HG03060 (cell line): ENCODE results near the gene SPTBN4.
"Not testable (repeated sequence)": the region's sequence is repeated elsewhere in the genome, so short reads cannot be mapped to it uniquely, and the experiment has no call there.

Source experiments
- ATAC-seq: cut with Tn5 transposase; IDR thresholded peaks from one replicate; pipeline ENCODE4 v1.9.1; 2021; ENCODE audit warnings: low read depth, moderate number of reproducible peaks; ENCODE audit not compliant: unreplicated experiment

Gene SPTBN4

DNA sequence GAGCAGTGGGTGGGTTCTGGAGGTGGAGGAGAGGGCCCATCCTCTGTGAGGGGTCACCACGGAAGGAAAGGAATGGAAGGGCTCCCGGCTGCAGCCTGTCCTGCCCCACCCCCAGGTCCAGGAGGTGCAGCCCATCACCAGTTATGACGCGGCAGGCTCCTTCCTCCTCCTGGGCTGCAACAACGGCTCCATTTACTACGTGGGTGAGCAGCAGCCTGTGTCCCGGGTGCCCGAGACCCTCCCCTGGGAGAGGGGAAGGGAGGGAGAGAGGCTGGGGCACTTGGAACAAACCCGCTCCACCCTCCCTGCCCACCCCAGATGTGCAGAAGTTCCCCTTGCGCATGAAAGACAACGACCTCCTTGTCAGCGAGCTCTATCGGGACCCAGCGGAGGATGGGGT is 116.5 kb downstream of the SPTBN4 start:
- no peak for ATAC-seq

DNA sequence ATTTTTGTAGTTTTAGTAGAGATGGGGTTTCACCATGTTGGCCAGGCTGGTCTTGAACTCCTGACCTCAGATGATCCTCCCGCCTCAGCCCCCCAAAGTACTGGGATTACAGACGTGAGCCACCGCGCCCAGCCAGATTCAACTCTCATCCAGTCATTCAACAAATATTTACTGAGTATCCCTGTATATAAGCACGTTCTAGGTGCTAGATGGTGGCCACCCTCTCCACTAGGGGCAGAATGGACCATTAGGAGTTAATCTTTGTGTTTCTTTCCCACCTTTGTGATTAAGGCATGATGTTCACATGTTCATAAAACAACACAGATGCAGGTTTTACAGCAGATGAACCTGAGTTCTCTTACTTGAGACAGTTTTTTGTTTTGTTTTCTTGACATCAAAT is 117.2 kb downstream of the SPTBN4 start:
- ATAC-seq: no peak

DNA sequence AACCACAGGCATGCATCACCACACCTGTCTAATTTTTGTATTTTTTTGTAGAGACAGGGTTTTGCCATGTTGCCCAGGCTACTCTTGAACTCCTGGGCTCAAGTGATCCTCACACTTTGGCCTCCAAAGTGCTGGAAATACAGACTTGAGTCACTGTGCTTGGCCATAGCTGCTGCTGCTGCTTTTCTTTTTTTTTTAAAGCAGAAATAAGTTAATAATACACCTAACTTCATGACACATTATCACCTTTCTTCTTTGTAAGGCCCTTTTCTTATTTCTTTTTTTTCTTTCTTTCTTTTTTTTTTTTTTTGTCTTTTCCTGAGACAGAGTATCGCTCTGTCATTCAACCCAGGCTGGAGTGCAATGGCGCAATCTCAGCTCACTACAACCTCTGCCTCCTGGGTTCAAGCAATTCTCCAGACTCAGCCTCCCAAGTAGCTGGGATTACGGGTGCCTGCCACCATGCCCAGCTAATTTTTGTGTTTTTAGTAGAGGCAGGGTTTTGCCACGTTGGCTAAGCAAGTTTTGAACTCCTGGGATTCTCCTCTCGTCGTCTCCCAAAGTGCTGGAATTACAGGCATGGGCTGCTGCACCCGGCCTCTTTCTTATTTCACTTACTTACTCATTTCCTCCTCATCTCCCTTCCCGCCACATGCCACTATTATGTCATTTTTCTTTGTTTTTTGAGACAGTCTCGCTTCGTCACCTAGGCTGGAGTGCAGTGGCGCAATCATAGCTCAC is 118.6 kb downstream of the SPTBN4 start:
- no peak for ATAC-seq

DNA sequence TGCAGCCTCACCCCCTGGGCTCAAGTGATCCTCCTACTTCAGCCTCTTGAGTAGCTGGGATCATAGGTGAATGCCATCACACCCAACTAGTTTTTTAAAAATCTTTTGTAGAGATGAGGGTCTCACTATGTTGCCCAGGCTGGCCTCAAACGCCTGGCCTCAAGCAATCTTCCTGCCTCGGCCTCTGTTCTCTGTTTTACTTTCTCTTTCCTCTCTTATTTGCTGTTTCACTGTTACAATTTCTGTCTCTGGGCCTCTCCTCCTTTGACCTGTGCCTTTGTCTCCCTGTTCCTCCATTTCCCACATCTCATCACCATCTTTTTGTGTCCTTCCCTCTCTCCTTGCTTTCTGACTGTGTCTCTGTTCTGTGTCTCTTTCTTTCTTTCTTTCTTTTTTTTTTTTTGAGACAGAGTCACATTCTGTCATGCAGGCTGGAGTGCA is 119.2 kb downstream of the SPTBN4 start:
- ATAC-seq: no peak

DNA sequence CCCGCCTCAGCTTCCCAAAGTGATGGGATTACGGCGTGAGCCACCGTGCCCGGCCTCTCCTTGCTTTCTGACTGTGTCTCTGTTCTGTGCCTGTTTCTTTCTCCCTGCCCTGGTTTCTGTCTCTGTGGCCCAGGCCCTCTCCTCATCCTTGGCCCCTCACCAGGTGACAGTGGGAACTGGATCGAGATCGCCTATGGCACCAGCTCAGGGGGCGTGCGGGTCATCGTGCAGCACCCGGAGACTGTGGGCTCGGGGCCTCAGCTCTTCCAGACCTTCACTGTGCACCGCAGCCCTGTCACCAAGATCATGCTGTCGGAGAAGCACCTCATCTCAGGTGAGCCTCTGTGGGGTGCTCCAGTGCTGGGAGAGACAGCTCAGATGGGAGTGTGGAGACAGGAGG is 119.8 kb downstream of the SPTBN4 start:
- ATAC-seq: no peak

DNA sequence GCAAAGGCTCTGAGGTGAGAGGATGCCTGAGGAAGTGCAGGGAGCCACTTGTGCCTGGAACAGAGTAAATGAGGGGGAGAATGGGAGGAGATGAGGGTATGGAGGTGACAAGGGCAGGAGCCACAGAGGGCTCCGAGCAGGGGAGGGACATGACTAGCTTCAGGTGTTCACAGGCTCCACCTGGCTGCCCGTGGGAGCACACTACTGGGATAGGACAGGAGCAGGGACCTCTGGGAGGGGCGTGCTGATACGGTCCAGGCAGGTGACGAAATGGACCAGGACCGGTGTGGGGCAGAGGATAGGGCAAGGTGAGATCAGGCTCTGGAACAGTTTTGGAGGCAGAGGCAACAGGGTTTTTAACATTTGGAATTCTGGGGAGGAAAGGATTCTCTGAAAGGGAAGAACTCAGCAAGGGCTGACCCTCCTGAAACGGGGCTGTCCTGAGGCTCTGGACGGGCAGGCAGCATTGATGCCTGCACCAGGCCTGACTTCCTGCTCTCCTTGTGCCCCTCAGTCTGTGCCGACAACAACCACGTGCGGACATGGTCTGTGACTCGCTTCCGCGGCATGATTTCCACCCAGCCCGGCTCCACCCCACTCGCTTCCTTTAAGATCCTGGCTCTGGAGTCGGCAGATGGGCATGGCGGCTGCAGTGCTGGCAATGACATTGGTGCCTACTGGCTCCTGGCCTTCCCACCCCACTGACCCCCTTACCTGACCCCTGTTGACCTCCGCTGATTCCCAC is 121.5 kb downstream of the SPTBN4 start:
- ATAC-seq: no peak

DNA sequence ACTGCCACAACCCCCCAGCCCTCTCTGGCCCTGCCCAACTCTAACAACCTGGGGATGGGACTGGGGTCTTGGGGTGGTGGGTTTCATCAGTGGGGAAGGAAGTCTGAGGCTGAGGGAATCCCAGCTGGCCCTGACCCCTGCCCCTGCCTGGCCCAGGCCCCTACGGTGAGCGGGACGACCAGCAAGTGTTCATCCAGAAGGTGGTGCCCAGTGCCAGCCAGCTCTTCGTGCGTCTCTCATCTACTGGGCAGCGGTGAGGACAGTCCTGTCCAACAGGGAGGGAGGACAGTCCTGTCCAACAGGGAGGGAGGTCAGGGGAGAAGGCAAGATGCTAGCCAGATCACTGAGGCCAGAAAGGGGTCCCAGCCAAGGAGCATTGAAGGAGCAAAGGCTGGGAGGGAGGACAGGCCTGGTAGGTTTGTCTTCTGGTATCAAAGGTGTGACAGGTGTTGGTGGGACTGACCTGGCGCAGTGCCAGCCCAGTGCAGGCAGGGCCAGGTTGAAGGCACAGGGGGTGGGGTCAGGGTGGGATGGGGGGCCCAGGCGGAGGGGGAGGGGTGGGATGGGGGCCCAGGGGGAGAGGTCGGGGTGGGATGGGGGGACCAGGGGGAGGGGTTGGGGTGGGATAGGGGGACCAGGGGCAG is 122.2 kb downstream of the SPTBN4 start:
- no peak for ATAC-seq

DNA sequence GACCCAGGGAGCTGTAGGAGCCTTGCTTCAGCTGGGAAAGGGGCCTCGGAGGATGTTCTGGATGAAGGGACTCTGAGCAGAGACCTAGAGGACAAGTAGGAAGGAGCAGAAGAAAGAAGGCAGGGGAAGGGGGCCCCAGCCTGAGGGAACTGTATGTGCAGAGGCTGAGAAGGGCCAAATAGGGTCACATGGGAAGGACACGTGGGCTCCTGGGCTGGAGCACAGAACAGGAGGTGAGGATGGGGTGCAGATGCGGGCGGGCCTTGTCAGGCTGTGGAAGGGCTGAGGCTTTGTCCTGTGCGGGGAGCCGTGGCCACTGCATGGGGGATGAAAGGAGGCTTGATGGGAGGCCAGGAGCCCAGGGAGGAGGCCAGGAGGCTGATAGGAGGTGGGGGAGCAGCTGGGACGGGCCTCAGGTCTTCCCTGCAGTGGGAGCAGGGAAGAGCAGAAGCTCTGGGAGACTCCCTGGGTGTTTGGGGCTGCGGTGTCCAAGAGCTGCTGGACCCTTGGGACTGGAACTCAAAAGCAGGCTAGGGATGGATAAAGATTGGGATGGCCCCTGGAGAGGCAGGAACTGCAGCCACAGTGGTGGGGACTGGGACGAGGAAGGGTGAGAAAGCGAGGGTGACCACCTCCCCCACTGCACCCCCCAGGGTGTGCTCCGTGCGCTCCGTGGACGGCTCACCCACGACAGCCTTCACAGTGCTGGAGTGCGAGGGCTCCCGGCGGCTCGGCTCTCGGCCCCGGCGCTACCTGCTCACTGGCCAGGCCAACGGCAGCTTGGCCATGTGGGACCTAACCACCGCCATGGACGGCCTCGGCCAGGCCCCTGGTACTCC is 123.0 kb downstream of the SPTBN4 start:
- ATAC-seq: no peak

DNA sequence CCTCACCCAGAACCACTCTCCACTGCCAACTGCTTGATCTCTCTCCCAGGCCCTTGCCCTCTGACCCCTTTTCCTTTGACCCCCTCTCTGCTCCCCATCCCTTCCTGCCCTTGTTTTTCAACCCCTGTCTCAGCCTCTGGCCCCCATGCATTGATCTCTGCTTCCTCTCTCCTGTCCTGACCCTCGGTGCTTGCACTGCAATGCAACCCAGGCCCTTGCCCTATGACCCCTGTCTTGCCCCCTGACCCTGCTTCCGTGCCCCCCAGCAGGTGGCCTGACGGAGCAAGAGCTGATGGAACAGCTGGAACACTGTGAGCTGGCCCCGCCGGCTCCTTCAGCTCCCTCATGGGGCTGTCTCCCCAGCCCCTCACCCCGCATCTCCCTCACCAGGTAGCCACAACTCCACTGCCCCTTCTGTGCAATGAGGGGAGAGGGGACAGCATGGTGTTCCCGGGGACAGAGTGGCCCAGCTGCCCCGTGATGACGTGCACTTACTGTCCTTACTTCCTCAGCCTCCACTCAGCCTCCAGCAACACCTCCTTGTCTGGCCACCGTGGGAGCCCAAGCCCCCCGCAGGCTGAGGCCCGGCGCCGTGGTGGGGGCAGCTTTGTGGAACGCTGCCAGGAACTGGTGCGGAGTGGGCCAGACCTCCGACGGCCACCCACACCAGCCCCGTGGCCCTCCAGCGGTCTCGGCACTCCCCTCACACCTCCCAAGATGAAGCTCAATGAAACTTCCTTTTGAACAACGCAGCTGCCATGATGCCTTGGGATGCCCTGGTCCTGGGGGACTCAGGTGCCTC is 123.9 kb downstream of the SPTBN4 start:
- ATAC-seq: no peak

DNA sequence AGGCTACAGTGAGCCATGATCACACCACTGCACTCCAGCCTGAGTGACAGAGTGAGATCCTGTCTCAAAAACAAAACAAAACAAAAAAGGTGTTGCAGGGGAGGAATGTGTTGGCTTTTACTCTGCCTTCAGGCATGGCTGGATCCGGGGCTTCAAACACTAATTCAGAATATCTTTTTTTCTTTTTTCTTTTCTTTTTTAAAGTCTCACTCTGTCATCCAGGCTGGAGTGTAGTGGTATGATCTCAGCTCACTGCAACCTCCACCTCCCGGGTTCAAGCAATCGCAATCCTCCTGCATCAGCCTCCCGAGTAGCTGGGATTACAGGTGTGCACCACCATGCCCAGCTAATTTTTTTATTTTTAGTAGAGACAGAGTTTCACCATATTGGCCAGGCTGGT is 124.9 kb downstream of the SPTBN4 start:
- ATAC-seq: not testable (repeated sequence)

DNA sequence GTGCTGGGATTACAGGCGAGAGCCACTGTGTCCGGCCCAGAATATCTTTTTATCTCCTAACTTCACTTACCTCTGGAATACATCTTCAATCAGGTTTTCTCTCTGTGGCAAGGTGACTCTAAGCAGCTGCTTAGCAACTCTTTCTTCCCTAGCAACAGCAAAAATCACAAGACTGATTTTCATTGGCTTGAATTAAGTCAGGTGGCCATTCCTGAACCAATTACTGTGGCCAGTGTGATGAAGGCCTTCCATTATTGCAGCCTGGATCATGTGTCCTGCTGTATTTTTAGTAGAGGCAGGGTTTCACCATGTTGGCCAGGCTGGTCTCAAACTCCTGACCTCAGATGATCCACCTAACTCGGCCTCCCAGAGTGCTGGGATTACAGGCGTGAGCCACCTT is 125.4 kb downstream of the SPTBN4 start:
- no peak for ATAC-seq

DNA sequence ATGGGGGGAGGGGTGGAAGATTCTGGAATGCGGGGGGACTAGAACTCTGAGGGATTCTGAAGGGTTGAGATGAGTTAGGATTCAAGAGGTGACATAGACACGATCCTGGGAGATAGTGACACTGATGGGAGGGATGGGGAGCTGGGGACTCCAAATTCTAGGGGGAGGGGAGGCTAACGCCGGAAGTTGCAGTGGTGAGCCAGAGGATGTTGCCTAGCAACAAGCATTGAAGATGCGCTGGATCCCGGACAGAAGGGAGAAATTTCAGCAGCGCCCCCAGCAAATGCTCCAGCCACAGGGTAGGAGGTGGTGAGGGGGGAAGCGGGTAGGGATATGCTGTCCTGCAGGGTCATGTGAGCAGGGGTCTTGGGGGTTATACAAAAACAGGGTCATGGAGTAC is 127.5 kb downstream of the SPTBN4 start:
- ATAC-seq: no peak

DNA sequence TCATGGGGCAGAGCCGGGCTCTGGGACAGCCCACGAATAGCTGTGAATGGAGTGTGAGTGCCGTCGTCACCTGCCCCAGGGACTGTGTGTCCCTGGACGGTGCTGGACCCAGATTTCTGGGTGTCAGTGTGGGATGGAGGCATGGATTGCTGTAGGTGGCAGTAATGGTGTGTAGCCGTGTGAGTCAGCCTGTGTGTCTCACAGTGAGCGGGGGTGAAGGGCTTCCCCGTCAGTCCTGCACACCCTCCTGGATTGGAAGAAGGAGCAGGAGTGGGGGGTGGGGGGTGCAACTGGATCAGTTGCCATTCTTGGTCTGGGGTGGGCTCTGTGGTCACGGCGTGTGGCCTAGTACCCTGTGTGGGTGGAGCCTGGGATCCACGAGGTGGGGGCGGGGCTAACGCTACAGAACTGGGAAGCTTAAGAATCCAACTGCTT is 127.9 kb downstream of the SPTBN4 start:
- no peak for ATAC-seq

DNA sequence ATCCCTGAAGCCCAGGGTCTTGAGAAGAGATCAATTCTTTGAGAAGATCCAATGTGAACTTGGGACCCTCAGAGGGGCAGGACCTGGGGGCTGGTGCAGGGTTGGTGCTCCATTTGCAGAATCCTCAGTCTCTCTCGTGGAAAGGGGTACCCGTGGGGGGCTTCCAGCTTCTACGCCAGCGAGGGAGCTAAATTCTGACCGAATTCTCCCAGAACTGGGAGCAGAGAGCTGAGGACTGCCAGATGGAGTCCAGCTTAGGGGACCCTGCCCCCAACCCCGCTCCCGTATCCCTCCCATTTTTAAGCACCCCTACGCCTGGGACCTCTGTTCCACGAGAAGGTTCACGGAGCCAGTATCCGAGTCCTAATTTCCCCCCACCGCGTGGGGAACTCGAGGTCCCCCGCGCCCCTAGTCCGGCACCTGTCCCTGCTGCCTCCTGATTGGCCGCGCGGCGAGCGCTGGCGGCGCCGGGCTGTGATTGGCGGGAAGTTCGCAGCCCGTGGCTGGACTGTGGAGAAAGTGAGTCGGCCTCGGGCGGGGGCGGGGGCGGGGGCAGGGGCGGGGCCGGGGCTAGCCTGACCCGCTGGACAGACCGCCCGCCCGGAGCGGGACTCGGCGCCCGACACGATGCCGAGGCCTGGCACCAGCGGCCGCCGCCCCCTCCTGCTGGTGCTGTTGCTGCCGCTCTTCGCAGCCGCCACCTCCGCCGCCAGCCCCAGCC is 130.0 kb downstream of the SPTBN4 start:
- no peak for ATAC-seq

DNA sequence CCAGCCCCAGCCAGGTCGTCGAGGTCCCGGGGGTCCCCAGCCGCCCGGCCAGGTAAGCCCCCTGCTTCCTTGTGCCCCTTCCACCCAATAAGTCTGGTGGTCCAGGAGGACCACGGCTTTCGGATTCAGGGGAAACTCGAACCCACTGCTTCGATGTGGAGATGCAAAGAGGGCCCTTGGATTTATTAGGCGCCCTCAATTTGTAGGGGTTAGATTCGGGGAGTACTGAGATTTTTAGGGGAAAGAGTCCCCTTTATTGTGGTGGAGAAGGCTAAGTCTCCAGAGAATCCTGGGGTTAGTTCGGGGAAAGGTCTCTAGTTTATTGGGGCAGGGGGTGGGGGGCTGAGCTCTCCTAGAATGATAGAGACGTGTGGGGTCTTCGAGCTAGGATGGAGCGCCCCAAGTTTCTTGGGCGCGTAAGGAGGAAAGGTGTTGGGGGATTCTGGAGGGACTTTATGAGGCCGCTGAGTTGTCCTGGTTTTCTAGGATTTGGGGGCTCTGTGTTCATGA is 130.6 kb downstream of the SPTBN4 start:
- no peak for ATAC-seq

DNA sequence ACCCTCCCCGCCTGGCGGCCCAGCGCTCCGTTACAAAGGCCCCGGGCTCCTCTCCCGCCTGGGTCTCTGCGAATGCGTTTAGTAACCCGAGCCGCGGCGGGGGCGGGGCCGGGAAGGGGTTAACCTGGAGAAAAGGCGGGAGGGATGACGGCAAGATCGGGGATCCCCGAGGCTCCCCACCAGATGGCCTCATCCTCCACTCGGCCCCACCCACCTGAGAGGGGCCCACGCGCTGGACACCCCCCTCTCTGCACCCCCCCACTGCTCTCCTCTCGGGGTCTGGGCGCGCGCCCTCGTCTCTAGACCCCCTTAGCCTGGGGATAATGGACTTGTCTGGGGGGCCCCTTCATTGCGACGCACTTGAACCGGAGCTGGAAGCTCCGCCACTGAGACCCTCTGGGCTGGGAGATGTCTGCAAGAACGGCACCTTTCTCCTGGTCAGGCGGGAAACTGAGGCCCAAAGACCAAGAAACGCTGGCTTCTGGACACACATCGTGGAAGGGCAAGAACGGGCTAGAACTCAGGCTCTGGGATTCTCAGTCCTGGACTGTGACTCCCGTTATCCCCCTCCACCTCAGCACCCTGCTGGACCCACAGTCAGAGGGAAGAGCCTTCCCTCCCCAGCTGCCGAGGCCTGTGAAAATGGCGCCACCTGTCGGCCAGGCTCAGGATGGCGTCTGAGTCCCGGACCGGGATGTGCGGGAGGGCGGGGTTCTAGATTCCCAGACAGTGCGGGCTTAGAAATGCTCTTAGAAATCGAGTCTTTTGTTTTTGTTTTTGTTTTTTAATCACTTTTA is 131.5 kb downstream of the SPTBN4 start:
- ATAC-seq: no peak

DNA sequence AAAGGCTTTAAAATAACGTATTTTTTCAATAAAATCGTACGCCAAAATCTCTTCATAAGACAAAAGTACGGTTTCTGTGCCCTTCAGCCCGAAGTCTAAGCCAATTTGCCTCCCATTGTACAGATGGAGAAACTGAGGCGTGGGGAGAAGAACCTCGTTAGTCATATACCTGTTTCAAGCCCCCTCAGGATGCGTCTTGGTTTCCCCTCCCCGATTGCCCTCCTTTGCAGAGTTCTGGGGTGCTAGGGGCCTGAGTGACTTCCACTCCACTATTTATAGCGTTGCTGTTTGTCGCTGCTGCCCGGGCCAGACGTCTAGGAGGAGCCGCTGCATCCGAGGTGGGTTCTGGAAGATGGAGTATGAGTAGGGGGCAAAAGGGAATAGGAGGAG is 132.1 kb downstream of the SPTBN4 start:
- ATAC-seq: no peak

DNA sequence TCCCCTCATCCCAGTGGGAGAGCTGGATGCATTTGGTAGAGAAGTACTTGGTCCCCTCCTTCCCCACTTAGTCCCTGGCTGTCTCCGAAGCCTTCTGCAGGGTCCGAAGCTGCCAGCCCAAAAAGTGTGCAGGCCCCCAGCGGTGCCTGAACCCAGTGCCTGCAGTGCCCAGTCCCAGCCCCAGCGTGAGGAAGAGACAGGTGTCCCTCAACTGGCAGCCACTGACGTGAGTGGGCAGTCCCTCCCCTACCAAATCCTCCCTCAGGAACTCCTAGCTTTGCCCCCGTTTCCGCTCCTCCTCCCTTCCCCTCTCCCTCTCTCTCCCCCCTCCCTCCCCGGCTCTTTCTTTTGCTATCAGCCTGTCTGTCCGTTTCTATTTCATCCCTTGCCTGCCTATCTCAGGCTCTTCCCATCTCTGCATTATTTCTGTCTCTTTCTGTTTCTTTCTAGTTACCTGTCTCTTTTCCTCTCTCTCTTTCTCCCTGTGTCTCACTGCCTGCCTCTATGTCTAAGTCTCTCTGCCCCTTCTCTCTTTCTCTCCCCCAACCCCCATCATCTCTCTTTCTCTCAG is 132.6 kb downstream of the SPTBN4 start:
- ATAC-seq: no peak
